HepG2 (cell line): Measurements from ENCODE around the gene ZSCAN23. TPM values are rescaled to one million over a fixed set of nuclear protein-coding genes. Genes with fewer than 3 reads are reported as not detected.

Experiments
- ATAC-seq: fragments of 200-7000 bp; cut with Tn5 transposase; 3 replicates; pipeline ENCODE4 v1.9.1; 2020; ENCODE audit warnings: mild to moderate bottlenecking, moderate library complexity
- BruUV-seq: library from RNA; stranded (reverse); fragments of 400-500 nt; replicated peaks from 2 replicates; lab custom pipeline; 2021; lab: Mats Ljungman, UMichigan
- CTCF ChIA-PET: fragments of 300-600 bp; formaldehyde crosslinking; extraction: SDS; loops from one replicate; lab custom pipeline; 2021; ENCODE audit warnings: low total read pairs, inconsistent platforms, low intra/inter-chr PET ratio; lab: Yijun Ruan, JAX
- POLR2A ChIA-PET: fragments of 350-600 bp; sonication (Branson Sonifier 250); formaldehyde crosslinking; loops from one replicate; lab custom pipeline; 2020; ENCODE audit warnings: antibody characterized with exemption, inconsistent platforms; lab: Yijun Ruan, JAX
- DNase-seq: peaks from one replicate; pipeline ENCODE4 v3.0.0-alpha.2; 2015; ENCODE audit warnings: low spot score
- FAIRE-seq: peaks from 3 replicates; lab custom pipeline; 2011; peaks lifted over from hg19 to GRCh38; lab: Jason Lieb, UNC
- H2AFZ ChIP-seq: one replicate; pipeline ENCODE4 v1.6.1; 2011; ENCODE audit warnings: low read length, inconsistent platforms
- H3K27ac ChIP-seq: fragments of 300-600 bp; 3 replicates; pipeline ENCODE4 v1.8.0; 2011; ENCODE audit warnings: mixed run types, mild to moderate bottlenecking, mixed read lengths, low read length, inconsistent platforms; ENCODE audit not compliant: insufficient read depth; ENCODE audit errors: extremely low read length
- H3K27me3 ChIP-seq, 2 experiments: fragments of 200-600 bp in 1 of 2; 2 replicates in 1 of 2; 3 replicates in 1 of 2; pipeline versions ENCODE4 v1.6.0 to v1.8.0; 2011; ENCODE audit warnings: low read length in 2 of 2, mild to moderate bottlenecking in 2 of 2, moderate library complexity in 2 of 2, inconsistent platforms in 1 of 2; ENCODE audit not compliant: insufficient read depth in 2 of 2, control insufficient read depth in 1 of 2
- H3K36me3 ChIP-seq, 2 experiments: fragments of 200-600 bp in 1 of 2; replicated peaks in 1 of 2; 2 replicates in 1 of 2; 3 replicates in 1 of 2; pipeline versions ENCODE4 v1.5.1 to v1.8.0; 2011; ENCODE audit warnings: low read length in 2 of 2, inconsistent platforms in 1 of 2; ENCODE audit not compliant: insufficient read depth in 2 of 2, control insufficient read depth in 1 of 2
- H3K4me1 ChIP-seq: 2 replicates; pipeline ENCODE4 v1.5.1; 2012; ENCODE audit warnings: low read length, inconsistent platforms; ENCODE audit not compliant: insufficient read depth
- H3K4me2 ChIP-seq: 2 replicates; pipeline ENCODE4 v1.6.0; 2011; ENCODE audit warnings: low read depth, low read length, inconsistent platforms
- H3K4me3 ChIP-seq, 3 experiments: fragments of 200-600 bp in 1 of 3; sonication (generic), shearing (Covaris generic) in 1 of 3; replicated peaks in 1 of 3; 2 replicates each; pipeline ENCODE4 v1.5.1; 2011 to 2016; ENCODE audit warnings: low read length in 3 of 3, inconsistent platforms in 2 of 3, low read depth in 2 of 3, mild to moderate bottlenecking in 2 of 3, control low read depth in 1 of 3, mixed read lengths in 1 of 3; ENCODE audit not compliant: insufficient read depth in 1 of 3
- H3K79me2 ChIP-seq: one replicate; pipeline ENCODE4 v1.6.1; 2011; ENCODE audit warnings: low read length, inconsistent platforms; ENCODE audit not compliant: insufficient read depth
- H3K9ac ChIP-seq: 2 replicates; pipeline ENCODE4 v1.6.0; 2011; ENCODE audit warnings: mild to moderate bottlenecking, low read depth, low read length, inconsistent platforms; ENCODE audit not compliant: insufficient read depth
- H3K9me3 ChIP-seq: 2 replicates; pipeline ENCODE4 v1.5.1; 2012; ENCODE audit warnings: mild to moderate bottlenecking, low read length
- H4K20me1 ChIP-seq: 2 replicates; pipeline ENCODE4 v1.6.0; 2011; ENCODE audit warnings: inconsistent platforms, mild to moderate bottlenecking, low read length, moderate library complexity; ENCODE audit not compliant: insufficient read depth
- ELF3 ChIP-seq: IDR thresholded peaks from 2 replicates; pipeline ENCODE4 v1.6.1; 2016; ENCODE audit warnings: missing genetic modification reagents, missing compliant biosample characterization
- ETV5 ChIP-seq: IDR thresholded peaks from 2 replicates; pipeline ENCODE4 v1.6.1; 2018; ENCODE audit warnings: missing biosample characterization, missing genetic modification reagents, inconsistent platforms, borderline replicate concordance
- HIVEP1 ChIP-seq: sonication (generic); formaldehyde crosslinking; IDR thresholded peaks from 2 replicates; pipeline ENCODE4 v1.4.0; 2020; ENCODE audit warnings: mild to moderate bottlenecking, missing genetic modification reagents
- HNRNPLL ChIP-seq: fragments of 200-400 bp; formaldehyde crosslinking; IDR thresholded peaks from 2 replicates; pipeline ENCODE4 v1.6.1; 2017; ENCODE audit warnings: mild to moderate bottlenecking, low read depth, low read length; ENCODE audit not compliant: poor library complexity, severe bottlenecking
- IKZF4 ChIP-seq: sonication (generic); formaldehyde crosslinking; IDR thresholded peaks from 2 replicates; pipeline ENCODE4 v1.5.1; 2020; ENCODE audit warnings: borderline replicate concordance, mild to moderate bottlenecking, low read depth, missing genetic modification reagents; ENCODE audit errors: not compliant biosample characterization
- KAT2B ChIP-seq: fragments of 150-350 bp; IDR thresholded peaks from 2 replicates; pipeline ENCODE4 v1.6.1; 2014; ENCODE audit warnings: low read depth, low read length, borderline replicate concordance
- KMT2B ChIP-seq: IDR thresholded peaks from 2 replicates; pipeline ENCODE4 v1.6.1; 2016; ENCODE audit warnings: missing genetic modification reagents, missing compliant biosample characterization
- NAIF1 ChIP-seq: sonication (generic); formaldehyde crosslinking; IDR thresholded peaks from 2 replicates; pipeline ENCODE4 v1.5.0; 2020; ENCODE audit warnings: mild to moderate bottlenecking, missing genetic modification reagents, borderline replicate concordance
- NR0B2 ChIP-seq: sonication (generic); formaldehyde crosslinking; IDR thresholded peaks from 2 replicates; pipeline ENCODE4 v1.4.0; 2020; ENCODE audit warnings: mild to moderate bottlenecking, missing genetic modification reagents
- RFXANK ChIP-seq: IDR thresholded peaks from 2 replicates; pipeline ENCODE4 v1.6.1; 2016
- RFXAP ChIP-seq: sonication (generic); formaldehyde crosslinking; IDR thresholded peaks from 2 replicates; pipeline ENCODE4 v1.4.0; 2020; ENCODE audit warnings: missing genetic modification reagents, borderline replicate concordance
- TCF7L2 ChIP-seq: IDR thresholded peaks from 2 replicates; pipeline ENCODE4 v1.6.1; 2011; ENCODE audit warnings: mild to moderate bottlenecking, low read depth, low read length, moderate library complexity
- TSC22D2 ChIP-seq: sonication (generic); formaldehyde crosslinking; IDR thresholded peaks from 2 replicates; pipeline ENCODE4 v1.5.1; 2020; ENCODE audit warnings: missing genetic modification reagents, mild to moderate bottlenecking, borderline replicate concordance
- ZBTB1 ChIP-seq: sonication (generic); formaldehyde crosslinking; IDR thresholded peaks from 2 replicates; pipeline ENCODE4 v1.4.0; 2020; ENCODE audit warnings: missing genetic modification reagents, borderline replicate concordance
- ZNF609 ChIP-seq: sonication (generic); formaldehyde crosslinking; IDR thresholded peaks from 2 replicates; pipeline ENCODE4 v1.4.0; 2020; ENCODE audit warnings: mild to moderate bottlenecking, missing genetic modification reagents, borderline replicate concordance
- WGBS: methylation state at CpG from one replicate; pipeline ENCODE4 v1.1.6; 2017; ENCODE audit warnings: low lambda C conversion rate; 5-methylcytosine and 5-hydroxymethylcytosine counted together
- in situ Hi-C: cut with HindIII; loops from 2 replicates; pipeline ENCODE4 v1.10.0; 2017; ENCODE audit warnings: low pct_unique_long_range_greater_than_20kb; ENCODE audit not compliant: extremely low pct_ligation_motif_present
- intact Hi-C: fragments of 100-400 bp; cut with micrococcal nuclease; formaldehyde crosslinking; loops from one replicate; pipeline ENCODE4 v1.10.0; 2022; ENCODE audit not compliant: unreplicated experiment
- polyA plus RNA-seq, 8 experiments: library from polyadenylated mRNA; depleted of rRNA in 3 of 8; stranded (reverse) in 7 of 8; unstranded in 1 of 8; fragments of >200 nt; fragmentation: Illumina TruSeq in 4 of 8; extraction: Trizol in 4 of 8; gene quantifications; 2 replicates each; pipeline versions ENCODE4 v1.2.1 to v1.2.3, GENCODE V29; 2011 to 2016; ENCODE audit warnings: low read depth in 4 of 8, missing spikeins in 1 of 8, mixed read lengths in 1 of 8; ENCODE audit not compliant: insufficient read depth in 1 of 8
- total RNA-seq, 5 experiments: library from RNA; depleted of rRNA; stranded (reverse); fragments of >200 nt; fragmentation: Illumina TruSeq; extraction: Trizol; gene quantifications; 2 replicates each; pipeline ENCODE4 v1.2.3, GENCODE V29; 2016; ENCODE audit warnings: low read depth in 1 of 5
- TF ChIP-seq, protein P1 (sequence below): IDR thresholded peaks from 2 replicates; pipeline ENCODE4 v1.6.1; 2016; ENCODE audit warnings: mild to moderate bottlenecking

The ZSCAN23 gene
- total and polyA plus RNA-seq, 2 of the 13 experiments (the other 11 are each of a cell fraction or from before 2014, with no cell fraction given), result 0.29 to 1.2 TPM

GRCh38 chr6:28408076-28408802 lies 35.1 kb downstream of the ZSCAN23 start:
- BruUV-seq, result no TSS peak

More at GRCh38 chr6:28408076-28408802, 35.1 kb downstream of the ZSCAN23 start:
- no peak for TF ChIP-seq NAIF1
- no peak for TF ChIP-seq NR0B2 (CRISPR knock-in tag)
- no peak for TF ChIP-seq ELF3 (CRISPR knock-in tag)
- no peak for TF ChIP-seq HNRNPLL
- no peak for TF ChIP-seq IKZF4 (CRISPR knock-in tag)
- TF ChIP-seq RFXAP (CRISPR knock-in tag), result no peak
- no peak for TF ChIP-seq HIVEP1
- no peak for TF ChIP-seq ZBTB1 (CRISPR knock-in tag)
- no peak for TF ChIP-seq ZNF609 (CRISPR knock-in tag)
- TF ChIP-seq ETV5 (CRISPR knock-in tag), result no peak
- no peak for TF ChIP-seq RFXANK (CRISPR knock-in tag)
- TF ChIP-seq TSC22D2 (CRISPR knock-in tag), result no peak
- TF ChIP-seq KAT2B, result no peak
- TF ChIP-seq TCF7L2, result no peak
- TF ChIP-seq, protein P1, sequence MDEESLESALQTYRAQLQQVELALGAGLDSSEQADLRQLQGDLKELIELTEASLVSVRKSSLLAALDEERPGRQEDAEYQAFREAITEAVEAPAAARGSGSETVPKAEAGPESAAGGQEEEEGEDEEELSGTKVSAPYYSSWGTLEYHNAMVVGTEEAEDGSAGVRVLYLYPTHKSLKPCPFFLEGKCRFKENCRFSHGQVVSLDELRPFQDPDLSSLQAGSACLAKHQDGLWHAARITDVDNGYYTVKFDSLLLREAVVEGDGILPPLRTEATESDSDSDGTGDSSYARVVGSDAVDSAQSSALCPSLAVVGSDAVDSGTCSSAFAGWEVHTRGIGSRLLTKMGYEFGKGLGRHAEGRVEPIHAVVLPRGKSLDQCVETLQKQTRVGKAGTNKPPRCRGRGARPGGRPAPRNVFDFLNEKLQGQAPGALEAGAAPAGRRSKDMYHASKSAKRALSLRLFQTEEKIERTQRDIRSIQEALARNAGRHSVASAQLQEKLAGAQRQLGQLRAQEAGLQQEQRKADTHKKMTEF (CRISPR knock-in tag), result no peak
- no peak for TF ChIP-seq KMT2B (CRISPR knock-in tag)
- ChIA-PET POLR2A (no interaction called here), CTCF (no interaction called here)
- H2AFZ ChIP-seq, result no peak overlapping the region
- no peak overlapping the region for H3K27ac ChIP-seq
- intact Hi-C loops (no loop called here), in situ Hi-C loops (no loop called here)
- no peaks in the 10 kb centered on the region for H3K79me2 ChIP-seq
- FAIRE-seq (no peak), ATAC-seq (no peak), DNase-seq (no peak)
- no peak overlapping the region for H3K4me3 ChIP-seq
- H3K9me3 ChIP-seq, result no peaks in the 10 kb centered on the region
- H3K36me3 ChIP-seq, result no peaks in the 10 kb centered on the region
- H4K20me1 ChIP-seq, result no peaks in the 10 kb centered on the region
- H3K4me1 ChIP-seq, result no peaks in the 10 kb centered on the region
- H3K9ac ChIP-seq, result no peak overlapping the region
- H3K27me3 ChIP-seq, result peaks cover 0 to 3% of the 10 kb centered on the region in 2 experiments; a peak in 1 of 5 replicates
- 30% methylated on average over 5 of the region's 5 CpGs for WGBS
- H3K4me2 ChIP-seq, result no peak overlapping the region
